Measurements from ENCODE around the gene ZNF827.

Gene ZNF827

DNA sequence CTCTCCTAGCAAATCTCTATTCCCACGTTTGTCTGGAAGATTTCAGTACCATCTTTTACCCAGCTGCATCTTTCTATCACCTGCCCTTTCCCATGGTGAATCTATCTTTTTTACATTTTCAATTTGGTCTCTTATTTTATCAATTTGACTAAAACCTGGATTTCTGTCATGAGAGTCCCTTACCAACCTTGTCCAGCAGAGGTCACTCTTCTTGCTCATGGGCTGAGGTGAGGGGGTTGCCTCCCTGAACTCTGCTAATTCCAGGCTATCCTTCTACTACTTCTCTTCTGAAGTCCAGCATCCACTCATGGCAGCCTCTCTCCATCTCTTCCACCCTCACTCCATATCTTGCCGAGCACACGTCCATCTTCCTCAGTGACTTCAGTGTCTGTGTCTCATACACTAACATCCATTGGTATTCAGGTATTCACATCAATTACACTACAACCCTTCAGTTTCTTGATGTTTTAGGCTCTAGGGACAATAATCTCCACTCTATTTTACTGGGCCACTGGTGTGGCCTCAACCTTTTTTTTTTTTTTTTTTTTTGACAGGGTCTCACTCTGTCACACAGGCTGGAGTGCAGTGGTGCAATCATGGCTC is 17.8 kb upstream of the ZNF827 start:
- Histone ChIP-seq H3K79me2 (ENCODE audit: control insufficient read depth, low read length) (no peaks in the 10 kb centered on the region), H3K9me3 (ENCODE audit: control insufficient read depth, insufficient read depth, low read length) (no peaks in the 10 kb centered on the region), H3K4me1 (ENCODE audit: control insufficient read depth, low read length) (peaks cover 6% of the 10 kb centered on the region), H3F3A (ENCODE audit: control insufficient read depth, insufficient read depth) (no peaks in the 10 kb centered on the region), H4K20me1 (ENCODE audit: control insufficient read depth, insufficient read depth, low read depth, low read length) (no peaks in the 10 kb centered on the region), H3K4me3 (ENCODE audit: low read length) (no peak overlapping the region), H3K27ac (ENCODE audit: low read depth, low read length) (no peak overlapping the region), H3K9me2 (replicated peaks; ENCODE audit: control insufficient read depth, low read length) (no peaks in the 10 kb centered on the region), H3K4me2 (ENCODE audit: low read length) (no peak overlapping the region), H3K36me3 (ENCODE audit: control insufficient read depth, low read length) (no peaks in the 10 kb centered on the region), H3K27me3 (ENCODE audit: control insufficient read depth, low read length) (no peaks in the 10 kb centered on the region)
- TF ChIP-seq EZH2phosphoT487 (IDR thresholded peaks at IDR 0.05; ENCODE audit: borderline replicate concordance, low read length), result no peak
- TF ChIP-seq, protein P1, sequence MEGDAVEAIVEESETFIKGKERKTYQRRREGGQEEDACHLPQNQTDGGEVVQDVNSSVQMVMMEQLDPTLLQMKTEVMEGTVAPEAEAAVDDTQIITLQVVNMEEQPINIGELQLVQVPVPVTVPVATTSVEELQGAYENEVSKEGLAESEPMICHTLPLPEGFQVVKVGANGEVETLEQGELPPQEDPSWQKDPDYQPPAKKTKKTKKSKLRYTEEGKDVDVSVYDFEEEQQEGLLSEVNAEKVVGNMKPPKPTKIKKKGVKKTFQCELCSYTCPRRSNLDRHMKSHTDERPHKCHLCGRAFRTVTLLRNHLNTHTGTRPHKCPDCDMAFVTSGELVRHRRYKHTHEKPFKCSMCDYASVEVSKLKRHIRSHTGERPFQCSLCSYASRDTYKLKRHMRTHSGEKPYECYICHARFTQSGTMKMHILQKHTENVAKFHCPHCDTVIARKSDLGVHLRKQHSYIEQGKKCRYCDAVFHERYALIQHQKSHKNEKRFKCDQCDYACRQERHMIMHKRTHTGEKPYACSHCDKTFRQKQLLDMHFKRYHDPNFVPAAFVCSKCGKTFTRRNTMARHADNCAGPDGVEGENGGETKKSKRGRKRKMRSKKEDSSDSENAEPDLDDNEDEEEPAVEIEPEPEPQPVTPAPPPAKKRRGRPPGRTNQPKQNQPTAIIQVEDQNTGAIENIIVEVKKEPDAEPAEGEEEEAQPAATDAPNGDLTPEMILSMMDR (IDR thresholded peaks at IDR 0.05; ENCODE audit: low read depth, low read length, poor library complexity, severe bottlenecking), result peak; percentile 87

DNA sequence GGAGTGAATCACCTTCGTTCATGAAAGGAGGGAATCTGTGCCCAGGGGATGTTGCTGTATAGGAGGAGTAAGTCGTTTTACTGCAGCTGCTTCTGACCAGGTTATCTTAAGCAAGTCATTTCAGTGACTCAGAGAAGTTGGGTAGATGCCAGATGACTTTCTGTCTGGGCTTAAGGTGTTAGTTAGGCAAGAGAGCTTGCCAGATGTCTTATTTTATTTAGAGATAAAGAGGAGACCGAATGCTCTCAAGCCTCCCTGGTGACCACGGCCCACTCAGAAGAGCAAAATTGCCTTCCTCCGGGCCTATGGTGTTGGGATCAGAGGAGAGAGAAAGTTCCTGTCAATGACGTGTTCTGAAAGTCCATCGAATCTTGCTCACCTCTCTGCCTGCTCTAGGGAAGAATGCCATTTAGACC is 16.3 kb upstream of the ZNF827 start:
- no peak overlapping the region for H3K27ac ChIP-seq (ENCODE audit: low read depth, low read length)

DNA sequence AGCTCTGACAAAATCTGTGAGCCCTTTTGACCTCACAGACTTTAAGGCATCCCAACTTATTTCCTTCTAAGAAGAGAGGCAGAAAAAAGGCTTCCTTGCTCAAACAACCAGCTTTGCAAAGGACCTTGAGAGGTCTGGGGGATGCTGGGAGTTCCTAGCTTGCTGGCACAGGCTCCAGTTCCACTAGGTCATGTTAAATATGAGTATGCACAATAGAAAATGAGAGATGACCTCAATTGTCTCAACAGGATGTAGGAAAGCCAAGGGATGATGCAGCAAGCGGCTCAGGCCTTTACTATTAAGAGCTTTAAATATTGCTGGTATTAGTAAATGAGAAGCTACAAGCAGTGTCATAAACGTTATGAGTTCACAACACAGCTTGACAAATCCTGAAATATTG is 13.3 kb upstream of the ZNF827 start:
- H4K20me1 ChIP-seq (ENCODE audit: control insufficient read depth, insufficient read depth, low read depth, low read length), result no peaks in the 10 kb centered on the region
- H3F3A ChIP-seq (ENCODE audit: control insufficient read depth, insufficient read depth), result no peaks in the 10 kb centered on the region

More for the DNA sequence above, 16.3 kb upstream of the ZNF827 start:
- TF ChIP-seq EZH2phosphoT487 (IDR thresholded peaks at IDR 0.05; ENCODE audit: borderline replicate concordance, low read length), result no peak
- TF ChIP-seq, protein P1 (IDR thresholded peaks at IDR 0.05; ENCODE audit: low read depth, low read length, poor library complexity, severe bottlenecking), result no peak
- Histone ChIP-seq H3K9me2 (replicated peaks; ENCODE audit: control insufficient read depth, low read length) (no peaks in the 10 kb centered on the region), H3K4me2 (ENCODE audit: low read length) (no peak overlapping the region), H3F3A (ENCODE audit: control insufficient read depth, insufficient read depth) (no peaks in the 10 kb centered on the region), H3K4me3 (ENCODE audit: low read length) (no peak overlapping the region), H3K9me3 (ENCODE audit: control insufficient read depth, insufficient read depth, low read length) (no peaks in the 10 kb centered on the region), H4K20me1 (ENCODE audit: control insufficient read depth, insufficient read depth, low read depth, low read length) (no peaks in the 10 kb centered on the region), H3K4me1 (ENCODE audit: control insufficient read depth, low read length) (peaks cover 6% of the 10 kb centered on the region), H3K27me3 (ENCODE audit: control insufficient read depth, low read length) (no peaks in the 10 kb centered on the region), H3K79me2 (ENCODE audit: control insufficient read depth, low read length) (no peaks in the 10 kb centered on the region), H3K36me3 (ENCODE audit: control insufficient read depth, low read length) (no peaks in the 10 kb centered on the region)

More for the DNA sequence above, 13.3 kb upstream of the ZNF827 start:
- Histone ChIP-seq H3K4me2 (ENCODE audit: low read length) (no peak overlapping the region), H3K4me1 (ENCODE audit: control insufficient read depth, low read length) (peaks cover 15% of the 10 kb centered on the region), H3K4me3 (ENCODE audit: low read length) (no peak overlapping the region), H3K9me3 (ENCODE audit: control insufficient read depth, insufficient read depth, low read length) (no peaks in the 10 kb centered on the region), H3K9me2 (replicated peaks; ENCODE audit: control insufficient read depth, low read length) (no peaks in the 10 kb centered on the region), H3K27ac (ENCODE audit: low read depth, low read length) (no peak overlapping the region), H3K27me3 (ENCODE audit: control insufficient read depth, low read length) (no peaks in the 10 kb centered on the region), H3K36me3 (ENCODE audit: control insufficient read depth, low read length) (no peaks in the 10 kb centered on the region), H3K79me2 (ENCODE audit: control insufficient read depth, low read length) (no peaks in the 10 kb centered on the region)
- TF ChIP-seq, protein P1 (IDR thresholded peaks at IDR 0.05; ENCODE audit: low read depth, low read length, poor library complexity, severe bottlenecking), result no peak
- no peak for TF ChIP-seq EZH2phosphoT487 (IDR thresholded peaks at IDR 0.05; ENCODE audit: borderline replicate concordance, low read length)
